Adipocyte (in vitro differentiated cells): ENCODE data around the gene PSPH.
"Not testable (repeated sequence)": the region's sequence is repeated elsewhere in the genome, so short reads cannot be mapped to it uniquely, and the experiment has no call there.

Experiments used
- DNase-seq: peaks from one replicate; pipeline ENCODE4 v3.0.0-alpha.2; 2015; ENCODE audit warnings: low read depth
- H3K27me3 ChIP-seq: replicated peaks from 2 replicates; pipeline ENCODE4 v1.7.0; 2013; ENCODE audit warnings: mild to moderate bottlenecking, low read length, moderate library complexity; ENCODE audit not compliant: control insufficient read depth, insufficient read depth
- H3K36me3 ChIP-seq: 2 replicates; pipeline ENCODE4 v1.7.0; 2013; ENCODE audit warnings: low read length, mild to moderate bottlenecking, moderate library complexity; ENCODE audit not compliant: control insufficient read depth, insufficient read depth, severe bottlenecking
- H3K4me1 ChIP-seq: 2 replicates; pipeline ENCODE4 v1.7.0; 2013; ENCODE audit warnings: mild to moderate bottlenecking, low read length, moderate library complexity; ENCODE audit not compliant: control insufficient read depth, insufficient read depth
- H3K4me3 ChIP-seq: 2 replicates; pipeline ENCODE4 v1.7.0; 2013; ENCODE audit warnings: mild to moderate bottlenecking, low read length, moderate library complexity
- H3K9ac ChIP-seq: 2 replicates; pipeline ENCODE4 v1.7.0; 2013; ENCODE audit warnings: mild to moderate bottlenecking, low read length, moderate library complexity
- H3K9me3 ChIP-seq: 2 replicates; pipeline ENCODE4 v1.7.0; 2013; ENCODE audit warnings: mild to moderate bottlenecking, low read length, moderate library complexity; ENCODE audit not compliant: control insufficient read depth

Gene PSPH

GRCh38 chr7:56053993-56054392 lies 2.7 kb upstream of the PSPH start:
- peaks cover 60% of the 10 kb centered on the region for H3K36me3 ChIP-seq
- no peak overlapping the region for H3K4me3 ChIP-seq
- peaks cover 22% of the 10 kb centered on the region for H3K4me1 ChIP-seq
- H3K9ac ChIP-seq: peak overlapping the region; percentile 97
- H3K27me3 ChIP-seq: no peaks in the 10 kb centered on the region
- DNase-seq: no peak
- H3K9me3 ChIP-seq: no peaks in the 10 kb centered on the region

DNA sequence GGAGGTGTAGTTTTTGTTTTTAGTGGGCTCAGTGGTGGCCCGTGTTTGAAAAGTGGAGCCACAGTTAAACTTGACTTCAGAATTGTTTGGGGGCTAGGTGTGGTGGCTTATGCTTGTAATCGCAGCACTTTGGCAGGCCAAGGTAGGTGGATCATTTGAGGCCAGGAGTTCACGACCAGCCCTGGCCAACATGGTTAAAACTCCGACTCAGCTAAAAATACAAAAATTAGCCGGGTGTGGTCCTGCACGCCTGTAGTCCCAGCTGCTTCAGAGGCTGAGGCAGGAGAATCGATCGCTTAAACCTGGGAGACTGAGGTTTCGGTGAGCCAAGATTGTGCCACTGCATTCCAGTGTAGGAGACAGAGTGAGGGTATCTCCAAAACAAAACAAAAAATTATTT lies 2.1 kb upstream of the PSPH start:
- no peak for DNase-seq
- Histone ChIP-seq H3K9me3 (no peaks in the 10 kb centered on the region), H3K27me3 (no peaks in the 10 kb centered on the region), H3K4me3 (peak overlapping the region; percentile 96), H3K4me1 (peaks cover 22% of the 10 kb centered on the region), H3K9ac (peak overlapping the region; percentile 97), H3K36me3 (peaks cover 54% of the 10 kb centered on the region)

DNA sequence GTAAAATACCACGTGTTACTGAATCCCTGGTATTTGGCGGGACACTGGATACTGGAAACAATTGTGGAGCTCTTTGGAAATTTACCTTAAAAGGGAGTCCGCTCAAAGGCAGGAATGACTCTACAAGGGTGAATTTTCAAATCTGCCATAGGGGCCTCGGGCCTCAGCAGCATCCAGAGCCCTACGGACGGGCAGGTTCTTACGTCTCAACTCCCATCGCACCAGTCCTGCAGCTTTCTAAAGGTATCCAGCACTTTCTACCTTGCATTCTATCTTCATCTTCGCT lies 248 bp downstream of the PSPH start:
- Histone ChIP-seq H3K4me3 (peak overlapping the region; percentile 96), H3K9ac (peak overlapping the region; percentile 97), H3K9me3 (no peaks in the 10 kb centered on the region), H3K36me3 (peaks cover 30% of the 10 kb centered on the region), H3K4me1 (peaks cover 34% of the 10 kb centered on the region), H3K27me3 (no peaks in the 10 kb centered on the region)
- no peak for DNase-seq

- H3K9ac ChIP-seq, H3K9me3 ChIP-seq, DNase-seq, H3K36me3 ChIP-seq, H3K4me3 ChIP-seq, H3K27me3 ChIP-seq: not testable (repeated sequence)
- H3K4me1 ChIP-seq: peaks cover 34% of the 10 kb centered on the region
These were observed 2.5 kb downstream of the PSPH start for GRCh38 chr7:56048763-56049162.

- DNase-seq: peak; percentile 79
- H3K4me1 ChIP-seq: peaks cover 29% of the 10 kb centered on the region
- H3K9me3 ChIP-seq: no peaks in the 10 kb centered on the region
- H3K4me3 ChIP-seq: no peak overlapping the region
- peaks cover 3% of the 10 kb centered on the region for H3K36me3 ChIP-seq
- H3K27me3 ChIP-seq: no peaks in the 10 kb centered on the region
- H3K9ac ChIP-seq: no peak overlapping the region
These were observed 3.0 kb downstream of the PSPH start for GRCh38 chr7:56048245-56048644.

- not testable (repeated sequence) for H3K9me3 ChIP-seq, DNase-seq, H3K4me3 ChIP-seq, H3K36me3 ChIP-seq, H3K27me3 ChIP-seq
- Histone ChIP-seq H3K9ac (peak overlapping the region; percentile 49), H3K4me1 (peaks cover 22% of the 10 kb centered on the region)
These were observed 3.7 kb downstream of the PSPH start for GRCh38 chr7:56047446-56048116.

DNA sequence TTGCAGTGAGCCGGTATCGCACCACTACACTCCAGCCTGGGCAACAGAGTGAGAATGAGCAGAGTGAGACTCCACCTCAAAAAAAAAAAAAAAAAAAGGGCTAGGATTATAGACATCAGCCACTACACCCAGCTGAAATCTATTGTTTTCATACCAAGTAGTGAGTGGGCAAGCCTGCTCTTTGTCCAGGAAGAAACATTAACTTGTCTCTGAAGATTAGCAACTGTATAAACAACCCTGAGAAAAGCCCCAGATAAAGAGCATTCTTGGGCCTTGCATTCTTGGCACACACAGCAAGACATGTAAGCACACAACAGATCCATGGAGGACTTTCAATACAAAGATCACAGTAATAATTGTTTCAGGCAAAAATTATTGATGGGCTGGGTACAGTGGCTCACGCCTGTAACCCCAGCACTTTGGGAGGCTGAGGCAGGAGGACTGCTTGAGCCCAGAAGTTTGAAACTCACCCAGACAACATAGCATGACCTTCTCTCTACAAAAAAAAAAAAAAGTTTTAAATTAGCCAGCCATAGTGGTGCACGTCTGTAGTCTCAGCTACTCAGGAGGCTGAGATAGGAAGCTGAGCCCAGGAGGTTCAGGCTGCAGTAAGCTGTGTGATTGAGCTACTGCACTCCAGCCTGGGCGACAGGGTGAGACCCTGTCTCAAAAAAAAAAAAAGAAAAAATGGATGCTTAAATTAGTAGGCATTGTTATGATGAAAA lies 4.4 kb downstream of the PSPH start:
- DNase-seq: peak; percentile 92
- no peaks in the 10 kb centered on the region for H3K27me3 ChIP-seq
- H3K9ac ChIP-seq: peak overlapping the region; percentile 49
- no peaks in the 10 kb centered on the region for H3K9me3 ChIP-seq
- H3K4me1 ChIP-seq: peaks cover 19% of the 10 kb centered on the region
- H3K36me3 ChIP-seq: no peaks in the 10 kb centered on the region
- no peak overlapping the region for H3K4me3 ChIP-seq

DNA sequence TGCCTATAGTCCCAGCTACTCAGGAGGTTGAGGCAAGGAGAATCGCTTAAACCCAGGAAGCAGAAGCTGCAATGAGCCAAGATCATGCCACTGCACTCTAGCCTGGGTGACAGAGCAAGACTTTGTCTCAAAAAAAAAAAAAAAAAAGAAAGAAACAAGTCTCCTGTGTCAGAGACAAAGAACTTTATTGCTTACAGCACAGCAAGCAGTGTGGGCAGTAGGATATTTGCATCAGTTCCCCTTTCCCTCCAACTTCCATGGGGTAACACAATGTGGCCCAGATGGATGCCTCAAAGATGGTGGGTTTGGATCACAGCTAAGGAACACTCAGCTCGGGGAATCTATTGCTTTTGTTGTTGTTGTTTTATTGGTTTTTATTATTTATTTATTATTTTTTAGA lies 5.5 kb downstream of the PSPH start:
- H3K9ac ChIP-seq, H3K9me3 ChIP-seq, H3K36me3 ChIP-seq, DNase-seq, H3K4me3 ChIP-seq, H3K27me3 ChIP-seq: not testable (repeated sequence)
- H3K4me1 ChIP-seq: peaks cover 19% of the 10 kb centered on the region

- no peak overlapping the region for H3K9ac ChIP-seq
- no peaks in the 10 kb centered on the region for H3K27me3 ChIP-seq
- no peak overlapping the region for H3K4me3 ChIP-seq
- H3K9me3 ChIP-seq: no peaks in the 10 kb centered on the region
- DNase-seq: no peak
- H3K4me1 ChIP-seq: no peaks in the 10 kb centered on the region
- no peaks in the 10 kb centered on the region for H3K36me3 ChIP-seq
These were observed 10.5 kb downstream of the PSPH start for GRCh38 chr7:56040730-56041129.

- H3K4me3 ChIP-seq: peak overlapping the region; percentile 91
- H3K4me1 ChIP-seq: peaks cover 11% of the 10 kb centered on the region
- peak; percentile 89 for DNase-seq
These were observed 17.4 kb downstream of the PSPH start for GRCh38 chr7:56033671-56034432.

DNA sequence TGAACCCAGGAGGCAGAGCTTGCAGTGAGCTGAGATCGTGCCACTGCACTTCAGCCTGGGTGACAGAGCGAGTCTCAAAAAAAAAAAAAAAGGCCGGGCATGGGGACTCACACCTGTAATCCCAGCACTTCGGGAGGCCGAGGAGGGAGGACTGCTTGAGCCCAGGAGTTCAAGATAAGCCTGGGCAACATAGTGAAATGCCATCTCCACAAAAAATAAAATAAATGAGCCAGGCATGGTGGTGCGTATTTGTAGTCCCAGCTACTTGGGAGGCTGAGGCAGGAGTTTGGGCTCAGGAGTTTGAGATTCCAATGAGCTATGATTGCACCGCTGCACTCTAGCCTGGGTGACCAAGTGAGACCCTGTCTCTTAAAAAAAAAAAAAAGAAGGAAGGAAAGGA lies 18.7 kb downstream of the PSPH start:
- not testable (repeated sequence) for DNase-seq, H3K4me3 ChIP-seq, H3K9me3 ChIP-seq, H3K27me3 ChIP-seq, H3K9ac ChIP-seq
- peaks cover 11% of the 10 kb centered on the region for H3K4me1 ChIP-seq
- peaks cover 11% of the 10 kb centered on the region for H3K36me3 ChIP-seq

More at GRCh38 chr7:56033671-56034432, 17.4 kb downstream of the PSPH start:
- Histone ChIP-seq H3K9ac (peak overlapping the region; percentile 82), H3K27me3 (no peaks in the 10 kb centered on the region), H3K9me3 (no peaks in the 10 kb centered on the region), H3K36me3 (peaks cover 11% of the 10 kb centered on the region)
